CD14-positive monocyte (primary cell): ENCODE data around the gene SPCS2. TPM values are rescaled to one million over a fixed set of nuclear protein-coding genes. Genes with fewer than 3 reads are reported as not detected.

Experiments used
- DNase-seq, 3 donors: peaks; one replicate each; pipeline ENCODE4 v3.0.0-alpha.2; 2011 to 2022
- H2AFZ ChIP-seq: 2 replicates; pipeline ENCODE4 v1.6.0; 2012; ENCODE audit warnings: mild to moderate bottlenecking, low read depth, low read length, inconsistent platforms; ENCODE audit not compliant: insufficient read depth, poor library complexity, severe bottlenecking
- H3K27ac ChIP-seq, 2 donors: 1 replicate in 1 of 2; 2 replicates in 1 of 2; pipeline ENCODE4 v1.5.1; 2012 to 2013; ENCODE audit warnings: low read length in 2 of 2, control low read depth in 1 of 2, inconsistent platforms in 1 of 2, low read depth in 1 of 2, mild to moderate bottlenecking in 1 of 2
- H3K27me3 ChIP-seq, 2 donors: one replicate each; pipeline versions ENCODE4 v1.6.0 to v1.6.1; 2011 to 2013; ENCODE audit warnings: low read length in 2 of 2; ENCODE audit not compliant: control insufficient read depth in 2 of 2, insufficient read depth in 2 of 2
- H3K36me3 ChIP-seq, 2 donors: replicated peaks in 1 of 2; 1 replicate in 1 of 2; 2 replicates in 1 of 2; pipeline versions ENCODE4 v1.5.1 to v1.6.1; 2012 to 2013; ENCODE audit warnings: low read length in 2 of 2, control low read depth in 1 of 2, inconsistent platforms in 1 of 2, mild to moderate bottlenecking in 1 of 2; ENCODE audit not compliant: insufficient read depth in 2 of 2, control insufficient read depth in 1 of 2
- H3K4me1 ChIP-seq, 2 donors: 1 replicate in 1 of 2; 2 replicates in 1 of 2; pipeline versions ENCODE4 v1.5.1 to v1.6.1; 2012 to 2013; ENCODE audit warnings: low read length in 2 of 2, control low read depth in 1 of 2, inconsistent platforms in 1 of 2, mild to moderate bottlenecking in 1 of 2, moderate library complexity in 1 of 2; ENCODE audit not compliant: insufficient read depth in 2 of 2, control insufficient read depth in 1 of 2
- H3K4me2 ChIP-seq: replicated peaks from 2 replicates; pipeline ENCODE3; 2012; ENCODE audit warnings: low read length, moderate library complexity, mild to moderate bottlenecking; ENCODE audit not compliant: poor library complexity, severe bottlenecking; ENCODE audit errors: extremely low read depth
- H3K4me3 ChIP-seq, 3 experiments: fragments of 200-600 bp in 1 of 3; sonication (generic) in 1 of 3; replicated peaks in 1 of 3; 1 replicate in 2 of 3; 2 replicates in 1 of 3; pipeline ENCODE4 v1.5.1; 2011 to 2013; ENCODE audit warnings: low read length in 3 of 3, mild to moderate bottlenecking in 3 of 3, control low read depth in 2 of 3, low read depth in 2 of 3, inconsistent platforms in 1 of 3, moderate library complexity in 1 of 3
- H3K79me2 ChIP-seq: 2 replicates; pipeline ENCODE4 v1.6.0; 2012; ENCODE audit warnings: mild to moderate bottlenecking, control low read depth, inconsistent platforms, low read length, moderate library complexity; ENCODE audit not compliant: insufficient read depth
- H3K9ac ChIP-seq: 2 replicates; pipeline ENCODE4 v1.6.0; 2017; ENCODE audit warnings: low read length, mild to moderate bottlenecking; ENCODE audit not compliant: insufficient read depth, poor library complexity, severe bottlenecking
- H3K9me3 ChIP-seq, 2 donors: replicated peaks in 1 of 2; 1 replicate in 1 of 2; 2 replicates in 1 of 2; pipeline versions ENCODE4 v1.5.1 to v1.6.1; 2012 to 2013; ENCODE audit warnings: low read length in 2 of 2, control low read depth in 1 of 2; ENCODE audit not compliant: control insufficient read depth in 1 of 2, insufficient read depth in 1 of 2
- H4K20me1 ChIP-seq: 2 replicates; pipeline ENCODE4 v1.6.0; 2012; ENCODE audit warnings: mild to moderate bottlenecking, low read length, control low read depth, moderate library complexity; ENCODE audit not compliant: insufficient read depth
- H3K27ac Mint-ChIP-seq, 7 donors: one replicate each; pipeline ENCODE4 v1.8.0; 2020; ENCODE audit warnings: mild to moderate bottlenecking in 7 of 7, mixed read lengths in 7 of 7, moderate library complexity in 6 of 7, inconsistent platforms in 2 of 7
- H3K27me3 Mint-ChIP-seq, 3 donors: one replicate each; pipeline ENCODE4 v1.8.0; 2021 to 2022; ENCODE audit warnings: low read depth in 3 of 3, mild to moderate bottlenecking in 3 of 3, mixed read lengths in 3 of 3, moderate library complexity in 3 of 3, inconsistent platforms in 1 of 3
- H3K36me3 Mint-ChIP-seq, 2 donors: one replicate each; pipeline ENCODE4 v1.8.0; 2020; ENCODE audit warnings: mixed read lengths in 2 of 2, inconsistent platforms in 1 of 2, mild to moderate bottlenecking in 1 of 2
- H3K4me1 Mint-ChIP-seq: one replicate; pipeline ENCODE4 v1.8.0; 2020; ENCODE audit warnings: mild to moderate bottlenecking, mixed read lengths
- H3K4me3 Mint-ChIP-seq, 2 donors: one replicate each; pipeline ENCODE4 v1.8.0; 2020; ENCODE audit warnings: mild to moderate bottlenecking in 2 of 2, mixed read lengths in 2 of 2, moderate library complexity in 1 of 2
- H3K9me3 Mint-ChIP-seq, 7 donors: one replicate each; pipeline ENCODE4 v1.8.0; 2020 to 2022; ENCODE audit warnings: mixed read lengths in 7 of 7, mild to moderate bottlenecking in 6 of 7, moderate library complexity in 6 of 7, inconsistent platforms in 2 of 7
- CTCF ChIP-seq: fragments of 200-600 bp; IDR thresholded peaks from one replicate; pipeline ENCODE4 v1.8.0; 2022; ENCODE audit warnings: antibody characterized with exemption, mild to moderate bottlenecking
- WGBS: methylation state at CpG from one replicate; pipeline ENCODE4 v1.1.5; 2013; ENCODE audit warnings: missing lambda C conversion rate; ENCODE audit not compliant: insufficient coverage; 5-methylcytosine and 5-hydroxymethylcytosine counted together
- intact Hi-C, 2 donors: fragments of 100-400 bp; cut with micrococcal nuclease; formaldehyde crosslinking; loops; one replicate each; pipeline versions ENCODE4 v1.15.0 to v1.15.1; 2023
- polyA minus RNA-seq: library from RNA; depleted of rRNA, polyadenylated mRNA; stranded (reverse); fragments of >200 nt; gene quantifications from 2 replicates; pipeline ENCODE4 v1.2.3, GENCODE V29; 2012
- polyA plus RNA-seq, 3 donors: library from polyadenylated mRNA; depleted of rRNA in 1 of 3; unstranded in 2 of 3; stranded (reverse) in 1 of 3; fragments of 300-500 nt in 2 of 3; fragments of >200 nt in 1 of 3; fragmentation: Illumina TruSeq in 2 of 3; gene quantifications; 1 replicate in 2 of 3; 2 replicates in 1 of 3; pipeline ENCODE4 v1.2.3, GENCODE V29; 2012 to 2021
- total RNA-seq, 12 experiments: library from RNA in 1 of 12; stranded (reverse) in 1 of 12; fragments of 120-200 nt in 1 of 12; gene quantifications; one replicate each; pipeline ENCODE4 v1.2.4 and lab custom pipeline; 2013 to 2026; ENCODE audit warnings: mixed read lengths in 6 of 12, inconsistent platforms in 1 of 12

The SPCS2 gene
- 18.8 TPM for total RNA-seq (2013)
- polyA plus RNA-seq (100 to 1,000 TPM in 2 of 3 donors, 10 to 100 TPM in 1; 12.4 to 185 (median 150) TPM), polyA minus RNA-seq (4.6 and 7.3 TPM in 2 replicates), total RNA-seq (lab: John Stamatoyannopoulos, UW) (7.4 to 21.7 (median 13.2) reads per million in 11 experiments)

DNA sequence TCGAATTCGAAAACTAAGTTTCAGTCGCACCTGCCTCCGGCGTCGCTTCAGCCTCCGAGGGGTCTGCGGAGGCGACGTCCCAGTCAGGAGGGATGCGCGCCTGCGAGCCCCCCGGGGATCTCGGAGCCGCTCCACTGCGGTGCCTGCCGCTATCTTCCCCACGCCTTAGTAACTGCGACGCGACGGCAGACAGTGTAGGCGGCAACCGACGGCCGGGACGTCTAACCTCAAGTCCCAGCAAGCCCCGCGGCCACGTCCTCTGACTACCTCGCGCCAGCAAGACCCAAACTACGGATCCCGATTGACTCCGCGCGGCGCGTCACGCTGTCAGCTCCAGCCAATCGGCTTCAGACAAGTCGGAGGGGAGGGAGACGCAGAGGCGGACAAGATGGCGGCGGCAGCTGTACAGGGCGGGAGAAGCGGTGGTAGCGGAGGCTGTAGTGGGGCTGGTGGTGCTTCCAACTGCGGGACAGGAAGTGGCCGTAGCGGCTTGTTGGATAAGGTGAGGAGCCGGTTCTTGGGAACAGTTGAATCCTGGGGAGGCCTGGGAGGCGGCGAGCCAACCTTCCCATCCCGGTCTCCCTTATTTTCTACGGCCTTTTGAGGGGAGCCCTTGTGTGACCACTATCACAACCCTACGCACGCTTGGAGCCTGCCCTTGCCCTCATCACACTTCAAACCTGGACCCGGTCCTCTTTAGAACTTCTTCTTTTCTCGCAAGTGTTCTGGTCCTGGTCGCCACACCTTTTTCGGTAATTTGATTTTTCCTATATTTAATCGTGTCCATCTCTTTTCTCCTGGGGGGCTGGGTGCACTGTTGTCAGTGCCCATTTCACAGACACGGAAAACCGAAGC is at the start of gene SPCS2, which contains the start of gene XRRA1:
Gene SPCS2 (plus strand): TSS at position 369 of the 855 bp plus-strand sequence. CDS start 20 bp downstream, at position 389.
Gene XRRA1 (minus strand): TSS at position 194 of the 855 bp plus-strand sequence. CDS start 8,213 bp downstream, outside the sequence.
- H3K4me3 Mint-ChIP-seq = peak within 1 kb of the TSS; percentile 96 to 98
- Histone ChIP-seq H3K4me1 (peaks cover 19 to 25% of the 10 kb centered on the region in 2 donors), H4K20me1 (peaks cover 20% of the 10 kb centered on the region), H3K9me3 (no peaks in the 10 kb centered on the region), H3K9ac (peak within 1 kb of the TSS; percentile 86), H2AFZ (peak within 1 kb of the TSS; percentile 95), H3K27ac (peak within 1 kb of the TSS; percentile 46 to 92), H3K4me3 (peak within 1 kb of the TSS; percentile 69 to 88 (median 80)), H3K4me2 (peak within 1 kb of the TSS; percentile 84), H3K36me3 (peaks cover 4 to 16% of the 10 kb centered on the region in 2 donors), H3K79me2 (peaks cover 54% of the 10 kb centered on the region), H3K27me3 (no peaks in the 10 kb centered on the region)
- intact Hi-C loops = loop anchor here in 1 of 2 donors (2.0 to 5.0 kb wide), 2 partner anchors 33 to 42 kb away; no protein-coding TSS in a partner anchor
- TF ChIP-seq CTCF = no peak
- peaks cover 34% of the 10 kb centered on the region for H3K4me1 Mint-ChIP-seq
- H3K27me3 Mint-ChIP-seq = peaks cover 0 to 3% (median 0%) of the 10 kb centered on the region in 3 donors
- WGBS = under 1% methylated on average over 61 of the region's 67 CpGs
- H3K36me3 Mint-ChIP-seq = peaks cover 13 to 35% of the 10 kb centered on the region in 2 donors
- H3K27ac Mint-ChIP-seq = peak within 1 kb of the TSS; percentile 95 to 98 (median 97)
- H3K9me3 Mint-ChIP-seq = no peaks in the 10 kb centered on the region
- peak; percentile 97 for DNase-seq

DNA sequence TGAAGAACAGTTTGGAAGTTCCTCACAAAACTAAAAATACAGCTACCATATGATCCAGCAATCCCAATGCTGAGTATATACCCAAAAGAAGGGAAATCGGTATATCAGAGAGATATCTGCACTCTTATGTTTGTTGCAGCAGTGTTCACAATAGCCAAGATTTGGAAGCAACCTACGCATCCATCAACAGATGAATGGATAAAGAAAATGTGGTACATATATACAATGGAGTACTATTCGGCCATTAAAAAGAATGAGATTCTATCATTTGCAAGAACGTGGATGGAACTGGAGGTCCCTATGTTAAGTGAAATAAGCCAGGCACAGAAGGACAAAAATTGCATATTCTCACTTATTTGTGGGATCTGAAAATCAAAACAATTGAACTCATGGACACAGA is 46.7 kb upstream of the SPCS2 start:
- H3K9ac ChIP-seq = no peak overlapping the region
- peaks cover 7 to 25% of the 10 kb centered on the region in 2 donors for H3K9me3 ChIP-seq
- intact Hi-C loops = no loop called here
- H3K27me3 Mint-ChIP-seq = peaks cover 0 to 3% (median 0%) of the 10 kb centered on the region in 3 donors
- 100% methylated on average over 1 of the region's 4 CpGs for WGBS
- TF ChIP-seq CTCF = no peak
- H2AFZ ChIP-seq = no peak overlapping the region
- peaks cover 48 to 63% of the 10 kb centered on the region in 2 donors for H3K36me3 Mint-ChIP-seq
- no peak for DNase-seq
- peak overlapping the region in 1 of 7 donors; percentile 44 for H3K27ac Mint-ChIP-seq
- H3K4me2 ChIP-seq = no peak overlapping the region
- no peaks in the 10 kb centered on the region for H3K27me3 ChIP-seq
- peaks cover 14 to 39% (median 26%) of the 10 kb centered on the region in 7 donors for H3K9me3 Mint-ChIP-seq
- no peaks in the 10 kb centered on the region for H3K4me1 Mint-ChIP-seq
- no peak overlapping the region for H3K4me3 ChIP-seq
- H3K36me3 ChIP-seq = no peaks in the 10 kb centered on the region
- H4K20me1 ChIP-seq = no peaks in the 10 kb centered on the region
- H3K27ac ChIP-seq = no peak overlapping the region
- H3K4me3 Mint-ChIP-seq = no peak overlapping the region
- no peaks in the 10 kb centered on the region for H3K4me1 ChIP-seq
- H3K79me2 ChIP-seq = no peaks in the 10 kb centered on the region
